GM21528 (cell line): Measurements from ENCODE around the gene BABAM2.
"Not testable (repeated sequence)": the region's sequence is repeated elsewhere in the genome, so short reads cannot be mapped to it uniquely, and the experiment has no call there.

Experiments used
- ATAC-seq: cut with Tn5 transposase; IDR thresholded peaks from one replicate; pipeline ENCODE4 v1.9.1; 2021; ENCODE audit warnings: mild to moderate bottlenecking, moderate library complexity; ENCODE audit not compliant: unreplicated experiment, low FRiP score

Gene BABAM2

DNA sequence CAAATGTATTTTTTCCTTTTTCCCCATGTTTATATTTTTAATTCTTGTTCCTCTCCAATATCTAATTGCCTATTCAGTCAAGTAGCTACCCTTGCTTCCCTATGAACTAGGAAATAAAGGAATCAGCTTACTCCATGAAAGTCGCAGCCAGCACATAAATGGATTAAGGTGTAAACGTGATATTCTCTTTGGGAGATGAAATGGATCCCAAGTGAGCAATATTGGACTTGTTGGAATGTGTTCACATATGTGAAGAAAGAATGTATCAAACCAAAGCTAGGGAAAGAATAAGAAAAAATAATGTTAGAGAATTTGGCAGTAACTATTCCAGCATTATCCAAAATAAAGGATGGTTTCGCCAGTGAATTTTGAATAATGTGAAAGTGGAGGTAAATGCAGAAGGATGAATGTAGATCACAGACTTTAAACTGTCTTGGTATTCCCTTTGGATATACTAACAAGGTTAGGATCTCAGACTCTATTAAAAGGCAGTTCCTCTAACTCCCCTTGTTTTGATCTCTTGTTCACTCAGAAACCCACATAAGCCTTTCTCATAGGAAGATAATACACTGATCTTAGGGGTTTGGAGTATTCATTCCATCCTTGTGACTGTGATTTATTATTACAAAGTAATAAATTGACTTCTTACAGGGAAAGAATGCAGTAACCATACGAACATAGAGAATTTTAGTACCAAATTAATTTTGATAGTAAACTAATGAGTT lies 208.1 kb downstream of the BABAM2 start:
- no peak for ATAC-seq

DNA sequence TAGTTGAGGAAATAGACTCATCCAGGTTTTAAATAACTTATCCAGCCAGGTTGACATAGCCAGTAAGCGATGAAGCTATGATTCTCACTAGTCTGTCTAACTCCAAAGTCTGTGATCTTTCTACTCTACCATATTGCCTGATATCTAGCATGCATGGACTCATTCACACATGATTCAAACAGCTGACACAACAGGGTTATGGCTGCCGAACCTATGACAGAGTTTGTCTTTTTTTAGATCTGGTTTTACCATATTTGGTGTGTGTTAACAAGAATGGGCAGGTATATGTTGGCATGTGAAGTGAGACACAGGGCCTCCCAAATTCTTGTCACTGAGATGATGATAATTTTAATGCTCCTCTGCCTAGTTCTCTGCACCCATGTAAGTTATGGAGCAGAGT lies 210.6 kb downstream of the BABAM2 start:
- ATAC-seq = no peak

DNA sequence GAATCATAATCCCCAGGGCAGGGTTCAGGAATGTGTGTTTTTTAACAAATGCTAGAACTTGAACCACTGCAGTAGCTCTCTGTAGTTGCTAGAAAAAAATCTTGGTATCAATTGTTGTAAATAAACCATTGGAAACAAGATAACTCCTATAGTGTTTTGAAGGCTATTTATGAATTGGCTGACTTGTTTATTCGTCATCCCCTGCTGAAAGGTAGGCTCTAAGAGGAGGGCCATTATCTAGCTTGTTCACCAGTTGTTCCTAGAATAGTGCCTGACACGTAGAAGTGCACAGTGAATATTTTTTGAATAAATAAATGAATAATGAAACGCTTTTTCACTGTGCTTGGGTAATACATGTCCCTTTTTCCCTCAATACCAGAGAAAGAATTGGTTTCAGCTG lies 211.4 kb downstream of the BABAM2 start:
- no peak for ATAC-seq

GRCh38 chr2:28102455-28102874 lies 211.9 kb downstream of the BABAM2 start:
- no peak for ATAC-seq

- no peak for ATAC-seq
Measured at GRCh38 chr2:28103611-28104010, 213.1 kb downstream of the BABAM2 start.

DNA sequence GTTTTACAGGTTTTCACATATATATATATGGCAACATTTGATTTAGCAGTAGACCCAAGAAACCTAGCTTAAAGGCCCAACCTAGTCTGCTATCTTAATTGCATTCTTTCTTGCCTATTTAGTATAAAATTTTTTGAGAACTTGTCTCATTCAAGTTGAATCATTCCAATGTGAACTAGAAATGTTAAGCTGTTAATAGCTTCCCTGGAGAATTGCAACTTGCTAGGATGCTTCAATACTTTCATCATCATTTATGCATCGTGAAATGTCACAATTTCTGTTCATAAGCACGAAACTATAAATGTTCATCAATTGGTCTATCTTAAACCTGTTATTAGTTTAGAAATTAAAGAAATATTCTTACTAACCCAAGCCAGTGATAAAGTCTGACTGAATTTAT lies 217.6 kb downstream of the BABAM2 start:
- no peak for ATAC-seq

DNA sequence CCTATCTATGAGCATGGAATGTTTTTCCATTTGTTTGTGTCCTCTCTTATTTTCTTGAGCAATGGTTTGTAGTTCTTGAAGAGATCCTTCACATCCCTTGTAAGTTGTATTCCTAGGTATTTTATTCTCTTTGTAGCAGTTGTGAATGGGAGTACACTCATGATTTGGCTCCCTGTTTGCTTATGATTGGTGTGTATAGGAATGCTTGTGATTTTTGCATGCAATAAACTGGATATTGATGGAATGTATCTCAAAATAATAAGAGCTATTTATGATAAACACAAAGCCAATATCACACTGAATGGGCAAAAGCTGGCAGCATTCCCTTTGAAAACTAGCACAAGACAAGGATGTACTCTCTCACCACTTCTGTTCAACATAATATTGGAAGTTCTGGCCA lies 223.2 kb downstream of the BABAM2 start:
- not testable (repeated sequence) for ATAC-seq

DNA sequence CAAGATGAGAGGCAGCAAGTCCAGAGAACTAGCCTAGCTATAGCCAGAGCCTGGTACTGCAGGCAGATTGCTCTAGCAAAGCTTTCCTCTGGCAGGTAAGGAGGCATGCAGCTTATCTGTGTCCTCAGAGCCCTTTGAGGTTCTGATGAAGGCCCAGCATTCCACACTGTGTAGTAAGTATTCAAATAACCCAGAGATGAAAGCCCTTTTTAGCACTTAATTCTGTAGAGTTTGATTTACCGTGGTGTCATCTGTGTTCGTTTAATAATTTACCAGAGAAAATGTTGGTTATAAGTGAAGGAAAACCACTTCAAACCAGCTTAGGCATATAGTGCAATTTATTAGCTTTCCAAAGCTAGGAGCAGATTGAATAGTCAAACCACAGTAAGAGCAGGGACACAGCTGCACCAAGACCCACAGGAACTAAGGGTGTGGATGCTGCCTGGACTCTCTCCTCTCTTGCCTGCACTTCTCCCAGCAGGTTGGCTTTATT lies 226.6 kb downstream of the BABAM2 start:
- no peak for ATAC-seq

DNA sequence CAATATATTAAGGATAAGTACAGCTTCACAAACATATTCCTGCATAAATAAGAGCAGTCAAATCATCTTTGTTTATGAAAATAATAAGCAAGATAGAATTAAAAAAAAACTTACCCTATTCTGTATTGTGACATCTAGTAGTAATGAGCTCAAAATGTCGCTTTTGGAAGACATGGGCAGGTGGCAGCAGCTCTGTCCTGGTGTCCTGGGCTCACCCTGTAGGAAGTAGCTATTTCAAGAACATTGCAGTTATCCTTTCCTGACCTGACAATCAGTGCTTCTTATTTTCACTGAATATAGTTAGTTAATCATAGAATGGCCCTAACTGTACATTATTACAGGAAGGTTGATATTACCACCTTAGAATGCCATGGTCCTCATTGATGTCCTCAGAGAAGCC lies 229.1 kb downstream of the BABAM2 start:
- ATAC-seq = no peak

- no peak for ATAC-seq
Measured at GRCh38 chr2:28128281-28128950, 237.9 kb downstream of the BABAM2 start.

DNA sequence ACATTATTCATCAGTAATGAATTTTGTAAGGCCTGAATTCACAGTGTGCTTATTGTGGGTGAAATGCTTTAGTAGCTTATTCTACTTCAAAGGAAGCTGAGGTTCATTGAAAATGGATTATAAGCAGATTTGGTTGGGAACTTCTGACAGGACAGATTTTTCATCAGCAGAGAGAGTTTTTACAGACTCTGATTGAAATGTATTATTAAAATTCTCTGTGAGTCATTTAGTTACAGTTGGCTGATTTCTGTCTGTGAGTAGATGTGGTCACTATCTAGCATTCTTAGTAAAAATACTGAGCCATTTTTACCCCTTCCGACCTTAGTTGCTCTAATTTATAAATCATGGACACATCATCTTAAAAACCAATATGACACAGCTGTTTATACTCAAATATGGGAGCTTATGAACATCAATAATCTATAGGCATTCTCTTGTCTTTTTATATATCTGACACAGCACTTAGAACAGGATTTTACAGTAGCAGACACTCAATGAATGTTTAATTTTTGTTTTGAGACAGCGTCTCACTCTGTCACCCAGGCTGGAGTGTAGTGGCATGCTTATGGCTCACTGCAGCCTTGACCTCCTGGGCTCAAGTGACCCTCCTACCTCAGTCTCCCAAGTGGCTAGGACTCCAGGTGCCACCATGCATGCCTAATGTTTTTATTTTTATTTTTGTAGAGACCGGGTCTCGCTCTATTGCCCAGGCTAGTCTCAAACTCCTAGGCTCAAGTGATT lies 239.6 kb downstream of the BABAM2 start:
- no peak for ATAC-seq

GRCh38 chr2:28133778-28134177 lies 243.2 kb downstream of the BABAM2 start:
- ATAC-seq = no peak

DNA sequence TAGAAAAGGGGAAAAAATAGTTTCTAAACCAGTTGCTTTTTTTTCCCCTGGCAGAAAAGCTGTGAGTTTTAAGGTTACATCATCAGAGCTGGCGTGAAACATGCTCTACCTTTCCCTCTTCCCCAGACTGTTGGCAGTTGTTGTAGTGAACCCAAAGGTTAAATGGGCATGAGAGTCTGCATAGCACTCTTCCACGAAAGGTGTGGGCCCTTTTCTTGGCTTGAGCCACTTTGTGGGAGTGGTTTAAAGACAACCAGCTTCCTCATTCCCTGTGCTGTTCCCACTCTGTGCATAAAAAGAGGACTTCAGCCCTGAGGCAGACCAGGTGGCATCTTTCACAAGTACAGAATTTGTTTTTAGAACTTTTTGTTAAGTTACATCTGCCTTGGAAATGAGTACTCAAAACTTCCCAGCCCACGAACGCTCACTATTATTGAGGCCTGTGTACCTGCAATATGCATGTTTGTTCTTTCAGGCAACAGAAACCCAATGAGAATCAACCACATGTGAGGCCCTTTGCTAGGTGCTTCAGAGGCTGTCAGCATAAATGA lies 243.8 kb downstream of the BABAM2 start:
- ATAC-seq = no peak

DNA sequence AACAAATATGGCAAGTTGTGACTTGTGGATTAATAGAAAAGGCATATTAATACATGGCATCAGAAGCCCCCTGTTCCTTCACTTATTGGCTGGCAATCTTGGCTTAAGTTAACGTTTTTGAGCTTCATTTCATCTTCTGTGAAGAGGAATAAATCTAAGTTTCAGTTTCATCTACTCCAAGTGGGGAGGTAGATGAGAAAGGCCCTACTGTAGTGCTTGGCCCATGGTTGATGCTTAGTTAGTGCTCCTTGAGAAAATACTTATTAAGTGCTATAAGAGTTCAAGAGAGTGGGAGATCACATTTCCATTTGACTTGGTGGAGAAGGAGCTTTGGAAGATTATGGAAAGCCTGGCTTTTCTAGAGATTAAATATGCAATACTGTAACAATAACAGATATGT lies 244.3 kb downstream of the BABAM2 start:
- ATAC-seq = no peak

GRCh38 chr2:28135324-28135723 lies 244.8 kb downstream of the BABAM2 start:
- no peak for ATAC-seq

GRCh38 chr2:28135799-28136198 lies 245.3 kb downstream of the BABAM2 start:
- ATAC-seq = no peak

DNA sequence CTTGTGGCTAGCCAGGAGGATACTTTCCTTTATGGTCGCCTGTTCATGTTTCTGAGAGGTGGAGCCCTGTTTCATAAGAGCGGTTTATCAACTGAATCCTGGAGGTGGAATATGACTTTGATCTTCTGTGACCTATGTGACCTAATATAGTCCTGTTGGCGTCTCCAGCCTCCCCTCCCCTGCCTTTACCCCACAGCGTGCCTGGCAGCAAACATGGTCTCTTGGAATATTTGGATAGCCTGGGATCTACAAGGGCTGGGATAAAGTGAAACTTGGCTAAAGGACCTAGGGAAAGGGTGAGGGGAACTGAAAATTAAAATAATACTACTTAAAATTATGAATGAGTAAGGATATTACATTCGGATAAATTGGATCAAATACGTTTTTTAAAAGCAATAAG lies 246.0 kb downstream of the BABAM2 start:
- no peak for ATAC-seq

GRCh38 chr2:28137221-28137620 lies 246.7 kb downstream of the BABAM2 start:
- ATAC-seq = no peak

DNA sequence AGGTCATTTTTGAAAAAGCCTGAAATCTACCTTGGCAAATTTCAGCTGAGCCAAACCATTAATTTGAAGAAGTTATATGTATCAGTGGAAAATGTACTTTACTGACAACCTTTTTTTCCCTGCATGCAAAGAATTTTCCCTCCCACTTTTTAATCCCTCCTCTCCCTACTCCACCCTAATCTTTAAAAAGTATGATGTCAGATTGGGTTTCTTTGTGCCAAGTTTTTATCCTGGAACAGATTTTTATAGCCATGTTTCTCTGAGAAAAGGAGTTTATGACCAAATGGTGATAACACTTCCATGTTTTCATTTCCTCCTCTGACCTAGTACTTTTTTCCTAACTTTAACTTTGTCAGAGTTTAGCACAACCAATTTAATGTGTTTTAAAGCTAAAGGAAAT lies 251.9 kb downstream of the BABAM2 start:
- no peak for ATAC-seq

- no peak for ATAC-seq
Measured at GRCh38 chr2:28148000-28148399, 257.5 kb downstream of the BABAM2 start.

DNA sequence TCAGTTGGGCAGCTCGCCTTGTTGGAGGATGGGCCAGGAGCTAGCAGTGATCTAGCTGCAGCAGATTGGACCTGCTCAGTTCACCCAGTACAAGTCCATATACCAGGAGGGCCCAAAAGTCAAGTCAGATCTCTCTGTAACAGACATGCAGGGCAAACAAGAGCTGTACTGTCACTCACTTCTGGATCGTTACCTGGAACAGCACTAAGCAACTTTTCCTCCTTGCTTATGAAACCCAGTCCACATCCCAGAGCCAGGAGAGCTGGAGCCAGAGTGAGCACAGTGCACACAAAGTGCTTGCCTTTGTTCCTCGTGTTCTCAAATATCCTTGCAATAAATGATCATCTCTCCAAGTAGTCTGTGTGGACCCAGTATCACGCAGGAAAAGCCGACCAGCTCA lies 258.0 kb downstream of the BABAM2 start:
- ATAC-seq = no peak
